GM21717 (cell line): ENCODE results near the gene TREX2.

Experiments
- ATAC-seq: cut with Tn5 transposase; IDR thresholded peaks from one replicate; pipeline ENCODE4 v1.9.1; 2021; ENCODE audit warnings: mild to moderate bottlenecking, moderate library complexity; ENCODE audit not compliant: unreplicated experiment

The TREX2 gene

GRCh38 chrX:153440556-153441135 is 5.2 kb downstream of the TREX2 start:
- no peak for ATAC-seq

GRCh38 chrX:153439977-153440376 is 5.9 kb downstream of the TREX2 start:
- no peak for ATAC-seq

DNA sequence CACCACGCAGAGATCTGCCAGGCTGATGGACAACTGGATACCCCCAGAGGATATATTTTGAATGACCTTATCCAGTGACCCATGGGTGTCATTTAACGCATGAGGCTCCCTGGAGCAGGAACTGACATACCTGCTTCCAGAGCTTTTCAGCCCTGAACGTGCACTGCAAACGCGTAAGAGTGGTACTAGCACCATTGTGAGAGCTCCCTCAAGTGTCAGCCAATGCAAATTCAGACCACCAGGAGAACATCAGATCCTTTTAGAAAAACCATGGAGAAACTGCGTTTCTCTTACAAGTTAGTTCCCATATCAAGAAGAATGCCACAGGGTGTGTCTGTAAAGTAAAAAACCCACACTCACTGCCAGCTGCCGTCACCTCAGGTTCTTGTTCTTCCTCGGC is 7.3 kb downstream of the TREX2 start:
- no peak for ATAC-seq

DNA sequence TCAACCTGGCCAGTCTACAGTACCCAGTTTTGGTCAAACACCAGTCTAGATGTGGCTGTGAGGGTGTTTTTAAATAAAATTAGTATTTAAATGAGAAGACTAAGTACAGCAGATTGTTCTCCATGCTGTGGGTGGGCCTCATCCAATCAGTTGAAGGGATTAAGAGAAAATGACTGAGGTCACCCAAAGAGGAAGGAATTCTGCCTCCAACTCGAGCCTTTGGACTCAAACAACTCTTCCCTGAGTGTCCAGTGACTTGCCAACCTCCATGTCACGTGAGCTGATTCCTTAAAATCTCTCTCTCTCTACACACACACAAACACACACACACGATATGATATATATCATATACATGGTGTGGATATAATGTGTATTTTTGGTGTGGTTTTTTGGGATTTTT is 10.0 kb downstream of the TREX2 start:
- ATAC-seq: no peak

DNA sequence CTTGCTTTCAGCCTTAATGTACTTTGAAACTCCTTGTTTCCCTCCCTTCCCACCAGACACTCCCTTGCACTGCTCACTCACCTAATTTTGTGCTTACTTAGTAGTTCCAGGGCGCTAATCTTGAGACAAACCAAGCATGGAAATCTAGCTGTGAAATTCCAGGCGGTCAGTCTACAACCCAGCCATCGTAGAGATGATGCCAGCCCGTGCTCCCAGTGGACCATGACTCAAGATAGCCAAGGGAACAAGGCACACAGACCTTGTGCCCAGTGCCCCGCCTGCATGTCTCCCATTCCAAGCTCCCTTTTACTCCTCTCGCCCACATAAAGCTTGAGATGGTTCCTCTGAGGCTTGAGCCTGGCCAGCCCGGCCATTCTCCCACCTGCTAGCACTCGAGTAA is 11.1 kb downstream of the TREX2 start:
- ATAC-seq: no peak

DNA sequence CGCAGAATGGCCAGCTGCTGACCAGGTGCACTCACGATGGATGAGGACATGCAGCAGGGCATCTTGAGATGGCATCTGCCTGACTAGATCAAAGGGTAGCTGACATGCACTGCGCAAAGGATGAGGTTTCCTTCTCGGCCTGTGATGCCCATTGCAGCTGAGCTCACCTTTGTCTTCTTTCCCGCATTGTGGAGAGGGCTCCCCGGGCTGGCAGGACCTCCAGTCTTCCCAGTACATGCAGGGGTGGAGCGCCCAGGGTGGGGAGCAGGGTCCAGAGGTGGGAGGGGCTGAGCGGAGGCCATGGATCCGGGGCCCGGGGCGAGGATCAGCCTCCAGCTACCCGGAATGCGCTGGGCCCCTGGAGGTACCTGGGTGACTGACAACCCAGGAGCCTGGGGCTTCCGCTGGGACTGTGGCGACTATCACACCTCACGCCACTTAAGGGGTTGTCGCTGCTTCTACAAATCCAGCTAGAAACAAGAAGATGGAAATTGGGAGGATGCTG is 12.0 kb downstream of the TREX2 start:
- no peak for ATAC-seq

GRCh38 chrX:153433161-153433680 is 12.6 kb downstream of the TREX2 start:
- ATAC-seq: no peak

DNA sequence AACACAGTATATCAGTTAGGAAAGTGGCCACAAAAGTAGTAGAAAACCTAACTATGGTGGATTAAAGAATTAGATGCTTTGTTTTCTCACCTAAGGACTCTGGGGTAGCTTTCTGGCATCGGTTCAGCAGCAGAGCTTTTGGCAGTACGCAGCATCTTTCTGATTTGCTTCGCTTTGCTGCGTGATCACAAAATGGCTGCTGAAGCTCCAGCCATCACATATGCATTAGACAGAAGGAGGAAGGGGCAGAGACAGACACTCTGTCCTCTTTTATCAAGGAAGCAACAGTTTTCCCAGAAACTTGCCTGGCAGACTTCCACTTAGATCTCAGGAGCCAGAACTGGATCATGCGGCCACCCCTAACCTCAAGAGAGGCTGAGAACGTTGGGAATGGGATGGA is 15.1 kb downstream of the TREX2 start:
- no peak for ATAC-seq

- no peak for ATAC-seq
These were observed 19.7 kb downstream of the TREX2 start for GRCh38 chrX:153426204-153426603.

DNA sequence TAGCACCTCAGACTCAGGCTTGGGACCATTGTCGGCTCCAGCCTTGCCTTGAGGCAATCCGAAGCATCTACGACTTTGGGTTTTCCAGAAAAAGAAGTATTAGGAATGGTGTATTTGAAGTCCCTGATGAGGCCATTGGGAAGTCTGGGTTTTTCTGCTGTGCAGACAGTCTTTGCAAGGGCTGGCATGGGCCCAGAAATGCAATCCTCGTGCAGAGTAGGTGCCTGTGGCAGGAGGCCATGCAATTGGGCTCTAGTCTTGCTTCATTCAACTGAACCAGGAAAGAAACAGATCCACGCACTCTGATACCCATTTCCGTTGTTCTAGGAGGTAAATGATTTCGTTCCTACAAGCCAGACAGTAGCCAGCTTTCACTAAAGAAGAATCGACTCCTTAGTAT is 22.2 kb downstream of the TREX2 start:
- no peak for ATAC-seq

GRCh38 chrX:153421856-153422255 is 24.0 kb downstream of the TREX2 start:
- ATAC-seq: no peak

GRCh38 chrX:153420851-153421599 is 24.8 kb downstream of the TREX2 start:
- no peak for ATAC-seq

DNA sequence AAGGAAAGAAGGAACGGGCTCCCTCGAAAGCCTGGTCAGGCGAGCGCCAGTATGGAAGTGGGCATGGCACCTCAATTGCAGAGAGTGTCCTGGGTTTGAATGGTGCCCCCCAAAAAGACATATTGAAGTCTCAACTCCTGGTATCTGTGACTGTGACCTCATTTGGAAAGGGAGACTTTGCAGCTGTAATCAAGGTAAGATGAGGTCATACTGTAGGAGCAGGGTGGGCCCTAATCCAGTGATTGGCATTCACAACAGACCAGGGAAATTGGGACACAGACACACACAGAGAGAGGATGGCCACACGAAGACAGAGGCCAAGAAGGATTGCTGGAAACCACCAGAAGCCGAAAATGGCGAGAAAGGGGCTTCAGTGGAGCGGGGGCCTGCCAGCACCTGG is 28.2 kb downstream of the TREX2 start:
- no peak for ATAC-seq

- no peak for ATAC-seq
These were observed 28.9 kb downstream of the TREX2 start for GRCh38 chrX:153416781-153417450.

DNA sequence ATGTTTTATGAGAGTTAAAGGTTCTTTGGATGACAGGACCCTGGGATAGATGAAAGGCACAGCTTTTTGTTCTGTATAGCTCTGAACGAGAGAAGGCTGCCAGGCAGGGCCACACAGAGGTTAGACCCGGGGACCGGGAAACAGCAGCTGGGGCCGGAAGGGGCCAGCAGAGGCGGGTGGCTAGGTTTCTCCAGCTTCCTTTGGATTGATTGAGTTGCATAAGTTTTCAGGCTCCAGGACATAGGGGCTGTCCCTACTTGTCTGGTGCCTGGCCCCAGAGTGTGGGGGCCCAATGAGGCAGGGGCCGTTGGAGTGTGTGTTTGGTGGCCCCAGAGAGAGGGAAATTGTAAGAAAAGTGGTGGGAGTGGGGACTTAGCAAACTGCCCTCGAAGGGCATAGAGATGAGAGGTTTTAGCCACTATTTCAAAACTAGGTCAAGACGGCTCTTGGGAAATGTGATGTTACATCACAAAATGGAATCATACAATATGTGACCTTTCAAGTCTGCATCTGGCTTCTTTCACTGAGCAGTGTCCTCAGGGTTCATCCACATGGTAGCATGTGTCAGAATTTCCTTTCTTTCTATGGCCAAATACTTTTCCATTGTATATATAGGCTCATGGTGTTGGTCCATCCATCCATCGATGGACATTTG is 30.9 kb downstream of the TREX2 start:
- no peak for ATAC-seq

GRCh38 chrX:153413731-153414130 is 32.1 kb downstream of the TREX2 start:
- ATAC-seq: no peak

- ATAC-seq: no peak
These were observed 32.8 kb downstream of the TREX2 start for GRCh38 chrX:153412746-153413720.

- no peak for ATAC-seq
These were observed 33.8 kb downstream of the TREX2 start for GRCh38 chrX:153411988-153412574.

GRCh38 chrX:153411255-153411987 is 34.4 kb downstream of the TREX2 start, which contains the start of gene ZFP92:
Gene ZFP92 (plus strand): TSS chrX:153411472. CDS start chrX:153418323, 6,851 bp downstream.
- no peak for ATAC-seq
